HepG2 (cell line): ENCODE results near the gene PGPEP1. TPM values are rescaled to one million over a fixed set of nuclear protein-coding genes. Genes with fewer than 3 reads are reported as not detected.

Source experiments
- ATAD3A ChIP-seq: sonication (generic); formaldehyde crosslinking; IDR thresholded peaks from 2 replicates; pipeline ENCODE4 v1.4.0; 2020; ENCODE audit warnings: missing genetic modification reagents
- CREB3 ChIP-seq: sonication (generic); formaldehyde crosslinking; IDR thresholded peaks from 2 replicates; pipeline ENCODE4 v1.5.0; 2020; ENCODE audit warnings: missing genetic modification reagents
- MEF2D ChIP-seq: sonication (generic); formaldehyde crosslinking; IDR thresholded peaks from 2 replicates; pipeline ENCODE4 v1.5.1; 2020; ENCODE audit warnings: mild to moderate bottlenecking, missing genetic modification reagents
- PHF5A ChIP-seq: IDR thresholded peaks from one replicate; pipeline ENCODE4 v1.6.1; 2018; ENCODE audit warnings: low read depth, missing genetic modification reagents; ENCODE audit not compliant: unreplicated experiment
- SIN3B ChIP-seq: fragments of 150-350 bp; IDR thresholded peaks from 2 replicates; pipeline ENCODE4 v1.6.1; 2014; ENCODE audit warnings: low read length
- ZHX2 ChIP-seq, 2 experiments: sonication (generic) in 1 of 2; formaldehyde crosslinking in 1 of 2; IDR thresholded peaks; 2 replicates each; pipeline versions ENCODE4 v1.6.1 to v1.9.0; 2014 to 2022; ENCODE audit warnings: antibody characterized with exemption in 1 of 2, borderline replicate concordance in 1 of 2, inconsistent platforms in 1 of 2, low read depth in 1 of 2, missing genetic modification reagents in 1 of 2
- ZNF143 ChIP-seq: sonication (generic); formaldehyde crosslinking; IDR thresholded peaks from 2 replicates; pipeline ENCODE4 v1.4.0; 2020; ENCODE audit warnings: missing genetic modification reagents
- ZNF710 ChIP-seq: sonication (generic); formaldehyde crosslinking; IDR thresholded peaks from 2 replicates; pipeline ENCODE4 v1.5.0; 2020; ENCODE audit warnings: mild to moderate bottlenecking, missing genetic modification reagents, borderline replicate concordance
- ZNF770 ChIP-seq: sonication (generic); formaldehyde crosslinking; IDR thresholded peaks from 2 replicates; pipeline ENCODE4 v1.5.0; 2020; ENCODE audit warnings: mild to moderate bottlenecking, missing genetic modification reagents
- polyA plus RNA-seq, 8 experiments: library from polyadenylated mRNA; depleted of rRNA in 3 of 8; stranded (reverse) in 7 of 8; unstranded in 1 of 8; fragments of >200 nt; fragmentation: Illumina TruSeq in 4 of 8; extraction: Trizol in 4 of 8; gene quantifications; 2 replicates each; pipeline versions ENCODE4 v1.2.1 to v1.2.3, GENCODE V29; 2011 to 2016; ENCODE audit warnings: low read depth in 4 of 8, missing spikeins in 1 of 8, mixed read lengths in 1 of 8; ENCODE audit not compliant: insufficient read depth in 1 of 8
- total RNA-seq, 5 experiments: library from RNA; depleted of rRNA; stranded (reverse); fragments of >200 nt; fragmentation: Illumina TruSeq; extraction: Trizol; gene quantifications; 2 replicates each; pipeline ENCODE4 v1.2.3, GENCODE V29; 2016; ENCODE audit warnings: low read depth in 1 of 5
- TF ChIP-seq, protein P1 (sequence below): sonication (generic); formaldehyde crosslinking; conservative IDR thresholded peaks from 2 replicates; pipeline ENCODE4 v1.8.0; 2022; ENCODE audit warnings: missing genetic modification reagents
- TF ChIP-seq, protein P2 (sequence below): sonication (generic); formaldehyde crosslinking; IDR thresholded peaks from 2 replicates; pipeline ENCODE4 v1.4.0; 2020; ENCODE audit warnings: missing genetic modification reagents

The PGPEP1 gene
- total and polyA plus RNA-seq, 2 of the 13 experiments (the other 11 are each of a cell fraction or from before 2014, with no cell fraction given), result 53.1 to 56.6 TPM

DNA sequence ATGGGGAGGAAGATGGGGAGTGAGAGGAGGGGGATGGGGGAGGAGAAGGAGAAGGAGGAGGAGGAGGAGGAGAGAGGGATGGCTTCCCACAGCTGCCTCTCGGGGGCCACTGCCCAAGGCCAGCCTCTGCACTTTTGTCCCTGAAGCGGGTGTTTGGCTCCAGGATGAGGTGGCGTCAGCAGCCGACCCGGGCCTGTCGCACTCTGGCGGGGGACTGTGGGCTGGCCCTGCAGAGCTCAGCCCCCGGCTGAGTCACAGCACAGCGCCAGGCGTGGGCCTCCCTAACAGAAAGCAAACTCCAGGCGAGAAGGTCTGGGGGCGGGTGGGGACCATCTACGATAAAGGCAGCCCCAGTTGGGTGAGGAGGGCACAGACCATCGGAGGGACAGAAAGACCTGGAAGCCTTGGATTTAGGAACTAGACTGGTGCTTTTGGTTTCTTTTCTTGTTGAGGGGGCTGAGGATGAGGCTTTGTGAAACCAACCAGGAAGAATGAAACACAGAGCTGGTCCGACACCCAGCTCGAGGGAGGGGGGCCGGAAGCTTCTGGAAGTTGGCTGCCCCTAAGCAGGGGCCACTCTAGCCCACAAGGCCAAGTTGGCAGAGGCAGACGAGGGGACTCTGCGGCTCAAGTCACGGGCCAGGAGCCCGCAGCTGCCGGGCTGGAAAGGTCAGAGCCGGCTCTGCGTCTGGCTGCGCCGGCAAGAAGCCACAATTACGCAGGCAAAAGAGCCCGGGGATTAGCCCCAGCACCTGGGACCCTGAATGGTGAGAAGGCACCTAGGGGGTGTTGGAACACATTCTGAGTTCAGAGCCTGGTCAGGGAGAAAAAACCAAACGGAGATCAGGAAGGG lies 35.7 kb upstream of the PGPEP1 start (continued):
- TF ChIP-seq ZNF710 (CRISPR knock-in tag) (peak; percentile 93; the same call in 1 of the 2 replicates), MEF2D (peak; percentile 75), ZNF770 (CRISPR knock-in tag) (peak; percentile 78), ZNF143 (no peak), CREB3 (no peak), ATAD3A (no peak), PHF5A (CRISPR knock-in tag) (no peak), ZHX2 (IDR thresholded peaks at IDR 0.05; ENCODE audit: low read depth) (no peak), ZHX2 (CRISPR knock-in tag; IDR thresholded peaks at IDR 0.05; ENCODE audit: borderline replicate concordance) (no peak), SIN3B (no peak)
- TF ChIP-seq, protein P1, sequence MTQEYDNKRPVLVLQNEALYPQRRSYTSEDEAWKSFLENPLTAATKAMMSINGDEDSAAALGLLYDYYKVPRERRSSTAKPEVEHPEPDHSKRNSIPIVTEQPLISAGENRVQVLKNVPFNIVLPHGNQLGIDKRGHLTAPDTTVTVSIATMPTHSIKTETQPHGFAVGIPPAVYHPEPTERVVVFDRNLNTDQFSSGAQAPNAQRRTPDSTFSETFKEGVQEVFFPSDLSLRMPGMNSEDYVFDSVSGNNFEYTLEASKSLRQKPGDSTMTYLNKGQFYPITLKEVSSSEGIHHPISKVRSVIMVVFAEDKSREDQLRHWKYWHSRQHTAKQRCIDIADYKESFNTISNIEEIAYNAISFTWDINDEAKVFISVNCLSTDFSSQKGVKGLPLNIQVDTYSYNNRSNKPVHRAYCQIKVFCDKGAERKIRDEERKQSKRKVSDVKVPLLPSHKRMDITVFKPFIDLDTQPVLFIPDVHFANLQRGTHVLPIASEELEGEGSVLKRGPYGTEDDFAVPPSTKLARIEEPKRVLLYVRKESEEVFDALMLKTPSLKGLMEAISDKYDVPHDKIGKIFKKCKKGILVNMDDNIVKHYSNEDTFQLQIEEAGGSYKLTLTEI (CRISPR knock-in tag), result no peak
- TF ChIP-seq, protein P2, sequence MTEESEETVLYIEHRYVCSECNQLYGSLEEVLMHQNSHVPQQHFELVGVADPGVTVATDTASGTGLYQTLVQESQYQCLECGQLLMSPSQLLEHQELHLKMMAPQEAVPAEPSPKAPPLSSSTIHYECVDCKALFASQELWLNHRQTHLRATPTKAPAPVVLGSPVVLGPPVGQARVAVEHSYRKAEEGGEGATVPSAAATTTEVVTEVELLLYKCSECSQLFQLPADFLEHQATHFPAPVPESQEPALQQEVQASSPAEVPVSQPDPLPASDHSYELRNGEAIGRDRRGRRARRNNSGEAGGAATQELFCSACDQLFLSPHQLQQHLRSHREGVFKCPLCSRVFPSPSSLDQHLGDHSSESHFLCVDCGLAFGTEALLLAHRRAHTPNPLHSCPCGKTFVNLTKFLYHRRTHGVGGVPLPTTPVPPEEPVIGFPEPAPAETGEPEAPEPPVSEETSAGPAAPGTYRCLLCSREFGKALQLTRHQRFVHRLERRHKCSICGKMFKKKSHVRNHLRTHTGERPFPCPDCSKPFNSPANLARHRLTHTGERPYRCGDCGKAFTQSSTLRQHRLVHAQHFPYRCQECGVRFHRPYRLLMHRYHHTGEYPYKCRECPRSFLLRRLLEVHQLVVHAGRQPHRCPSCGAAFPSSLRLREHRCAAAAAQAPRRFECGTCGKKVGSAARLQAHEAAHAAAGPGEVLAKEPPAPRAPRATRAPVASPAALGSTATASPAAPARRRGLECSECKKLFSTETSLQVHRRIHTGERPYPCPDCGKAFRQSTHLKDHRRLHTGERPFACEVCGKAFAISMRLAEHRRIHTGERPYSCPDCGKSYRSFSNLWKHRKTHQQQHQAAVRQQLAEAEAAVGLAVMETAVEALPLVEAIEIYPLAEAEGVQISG, result peak; percentile 95
